ENCODE results near the gene ANO6.

Gene ANO6

GRCh38 chr12:45276154-45276755 is 60.4 kb downstream of the ANO6 start:
- DNase-seq (ENCODE audit: low read depth, low spot score), result no peak

- no peak for DNase-seq (ENCODE audit: low read depth, low spot score)
Measured at GRCh38 chr12:45278447-45278846, 62.6 kb downstream of the ANO6 start.

- DNase-seq (ENCODE audit: low read depth, low spot score), result no peak
Measured at GRCh38 chr12:45279931-45280830, 64.3 kb downstream of the ANO6 start.

GRCh38 chr12:45281994-45282393 is 66.1 kb downstream of the ANO6 start:
- DNase-seq (ENCODE audit: low read depth, low spot score), result no peak

GRCh38 chr12:45282411-45282810 is 66.5 kb downstream of the ANO6 start:
- DNase-seq (ENCODE audit: low read depth, low spot score), result no peak

GRCh38 chr12:45284096-45284901 is 68.4 kb downstream of the ANO6 start:
- no peak for DNase-seq (ENCODE audit: low read depth, low spot score)

GRCh38 chr12:45285717-45286116 is 69.8 kb downstream of the ANO6 start:
- DNase-seq (ENCODE audit: low read depth, low spot score), result no peak

GRCh38 chr12:45286621-45287020 is 70.7 kb downstream of the ANO6 start:
- DNase-seq (ENCODE audit: low read depth, low spot score), result no peak

GRCh38 chr12:45289245-45290215 is 73.6 kb downstream of the ANO6 start:
- no peak for DNase-seq (ENCODE audit: low read depth, low spot score)

GRCh38 chr12:45290216-45290605 is 74.3 kb downstream of the ANO6 start:
- DNase-seq (ENCODE audit: low read depth, low spot score), result no peak

- no peak for DNase-seq (ENCODE audit: low read depth, low spot score)
Measured at GRCh38 chr12:45291518-45291917, 75.6 kb downstream of the ANO6 start.

GRCh38 chr12:45292486-45293195 is 76.7 kb downstream of the ANO6 start:
- DNase-seq (ENCODE audit: low read depth, low spot score), result no peak

- no peak for DNase-seq (ENCODE audit: low read depth, low spot score)
Measured at GRCh38 chr12:45294906-45295305, 79.0 kb downstream of the ANO6 start.

- DNase-seq (ENCODE audit: low read depth, low spot score), result no peak
Measured at GRCh38 chr12:45296046-45296586, 80.2 kb downstream of the ANO6 start.

GRCh38 chr12:45298047-45298446 is 82.2 kb downstream of the ANO6 start:
- DNase-seq (ENCODE audit: low read depth, low spot score), result no peak

GRCh38 chr12:45298721-45299692 is 83.1 kb downstream of the ANO6 start:
- DNase-seq (ENCODE audit: low read depth, low spot score), result no peak

- no peak for DNase-seq (ENCODE audit: low read depth, low spot score)
Measured at GRCh38 chr12:45302621-45303369, 86.9 kb downstream of the ANO6 start.

- DNase-seq (ENCODE audit: low read depth, low spot score), result no peak
Measured at GRCh38 chr12:45303945-45304344, 88.0 kb downstream of the ANO6 start.
